Adrenal gland (tissue), 5 donors: ENCODE data around the gene MSRB1.

Source experiments
- CTCF ChIP-seq, 6 experiments: fragments of 450-650 bp in 4 of 6; fragments of 200-600 bp in 2 of 6; sonication (generic) in 1 of 6; IDR thresholded peaks; 1 replicate in 5 of 6; 2 replicates in 1 of 6; pipeline versions ENCODE4 v1.5.1 to v1.8.0; 2016 to 2021; ENCODE audit warnings: antibody characterized with exemption in 6 of 6, mild to moderate bottlenecking in 2 of 6, moderate library complexity in 1 of 6
- POLR2A ChIP-seq, 2 donors: fragments of 450-650 bp; IDR thresholded peaks; one replicate each; pipeline ENCODE4 v1.6.1; 2017; ENCODE audit warnings: antibody characterized with exemption in 2 of 2, mild to moderate bottlenecking in 2 of 2, moderate library complexity in 1 of 2
- donor health status: DM: no; HTN: no; CAD: no.

GRCh38 chr16:1968146-1968953 lies 25.4 kb upstream of the MSRB1 start:
- TF ChIP-seq CTCF (IDR thresholded peaks at IDR 0.05) (no peak), POLR2A (IDR thresholded peaks at IDR 0.05) (no peak)
